ENCODE results near the gene YBEY.
"Not testable (repeated sequence)": the region's sequence is repeated elsewhere in the genome, so short reads cannot be mapped to it uniquely, and the experiment has no call there.

Gene YBEY

DNA sequence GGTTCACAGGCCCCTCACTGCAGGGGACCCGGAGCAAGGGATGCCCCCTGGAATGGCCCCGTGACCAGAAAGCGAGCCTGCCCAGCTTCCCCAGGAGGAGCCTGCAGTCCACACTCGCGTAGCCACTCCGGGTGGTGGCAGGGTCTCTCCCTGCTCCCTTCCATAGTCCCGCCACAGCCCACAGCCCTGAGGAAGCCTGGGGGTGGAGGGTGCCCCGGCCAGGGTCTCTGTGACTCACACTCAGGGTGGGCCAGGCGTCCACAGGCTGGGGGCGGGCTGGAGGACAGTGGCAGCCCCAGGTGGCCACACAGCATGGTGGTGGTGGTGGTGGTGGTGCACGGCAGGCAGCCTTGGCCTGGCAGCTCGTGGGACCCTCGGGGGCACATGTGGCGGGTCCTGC, 15.6 kb downstream of the YBEY start:
- DNase-seq (ENCODE audit: low read depth in 2 of 2): no peak

DNA sequence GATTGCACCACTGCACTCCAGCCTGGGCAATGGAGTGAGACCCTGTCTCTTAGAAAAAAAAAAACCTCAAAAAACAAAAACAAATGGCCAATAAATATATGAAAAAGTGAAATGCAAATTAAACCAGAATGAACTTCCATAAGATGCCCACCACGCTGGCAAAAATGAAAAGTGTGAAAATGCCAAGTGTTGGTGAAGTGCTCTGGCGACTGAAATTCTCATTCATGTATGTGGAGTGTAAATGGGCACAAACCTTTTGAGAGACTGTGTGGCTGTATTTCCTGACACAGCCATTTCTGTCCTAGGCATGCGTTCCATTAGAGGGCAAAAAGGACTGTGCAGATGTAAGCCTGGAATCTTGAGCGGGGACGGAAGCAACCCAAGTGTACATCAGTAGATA, 18.3 kb downstream of the YBEY start:
- DNase-seq (ENCODE audit: low read depth in 2 of 2): no peak

DNA sequence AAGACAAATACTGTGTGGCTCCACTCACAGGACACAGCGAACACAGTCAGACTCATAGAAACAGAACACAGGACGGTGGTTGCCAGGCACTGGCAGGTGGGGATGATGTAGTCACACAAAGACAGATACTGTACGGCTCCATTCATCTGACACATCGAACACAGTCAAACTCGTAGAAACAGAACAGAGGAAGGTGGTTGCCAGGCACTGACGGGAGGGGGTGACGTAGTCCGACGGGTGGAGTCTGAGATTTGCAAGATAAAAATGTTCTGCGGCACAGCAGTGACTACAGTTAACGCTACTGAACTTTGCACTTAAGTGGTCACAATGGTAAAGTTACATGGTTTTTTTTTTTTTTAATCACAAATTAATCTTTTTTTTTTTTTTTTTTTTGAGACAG, 18.8 kb downstream of the YBEY start:
- no peak for DNase-seq (ENCODE audit: low read depth in 2 of 2)

DNA sequence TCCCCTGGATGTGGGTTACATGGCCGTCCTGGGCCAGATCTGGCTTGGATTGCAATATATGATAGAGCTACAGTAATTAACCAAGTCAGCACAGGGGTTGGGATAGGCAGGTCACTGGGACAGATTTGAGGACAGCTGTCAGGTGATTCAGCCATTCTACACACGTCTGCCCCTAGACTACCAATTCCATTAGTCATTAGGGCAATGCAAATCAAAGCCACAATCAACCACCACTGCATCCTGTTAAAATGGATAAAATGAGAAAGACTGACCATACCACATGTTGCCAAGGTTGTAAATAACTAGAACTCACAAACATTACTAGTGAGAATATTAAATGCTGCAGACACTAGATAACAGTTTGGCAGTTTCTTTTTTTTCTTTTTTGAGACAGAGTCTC, 21.5 kb downstream of the YBEY start:
- no peak for DNase-seq (ENCODE audit: low read depth in 2 of 2)

DNA sequence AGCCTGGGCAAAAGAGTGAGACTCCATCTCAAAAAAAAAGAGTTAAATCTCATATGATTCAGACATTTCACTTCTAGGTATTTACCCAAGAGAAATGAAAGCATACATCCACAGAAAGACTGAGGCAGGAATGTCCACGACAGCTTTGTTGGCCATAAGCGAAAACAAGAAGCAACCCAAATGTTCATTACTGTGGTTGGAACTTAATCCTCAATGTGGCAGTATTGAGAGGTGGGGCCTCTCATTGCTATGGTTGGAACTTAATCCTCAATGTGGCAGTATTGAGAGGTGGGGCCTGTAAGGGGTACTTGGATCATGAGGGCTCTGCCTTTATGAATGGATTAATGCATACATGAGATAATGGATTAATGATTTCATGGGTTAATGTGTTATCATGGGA, 22.3 kb downstream of the YBEY start:
- DNase-seq (ENCODE audit: low read depth in 2 of 2): no peak

DNA sequence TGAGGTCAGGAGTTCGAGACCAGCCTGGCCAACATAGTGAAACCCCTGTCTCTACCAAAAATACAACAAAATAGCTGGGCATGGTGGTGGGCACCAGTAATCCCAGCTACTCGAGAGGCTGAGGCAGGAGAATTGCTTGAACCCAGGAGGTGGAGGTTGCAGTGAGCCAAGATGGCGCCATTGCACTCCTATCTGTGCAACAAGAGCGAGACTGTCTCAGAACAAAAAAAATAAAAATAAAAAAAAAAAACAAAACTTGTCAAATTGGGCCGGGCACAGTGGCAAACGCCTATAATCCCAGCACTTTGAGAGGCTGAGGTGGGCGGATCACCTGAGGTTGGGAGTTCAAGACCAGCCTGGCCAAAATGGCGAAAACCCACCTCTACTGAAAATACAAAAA, 24.1 kb downstream of the YBEY start:
- not testable (repeated sequence) for DNase-seq (ENCODE audit: low read depth in 2 of 2)

DNA sequence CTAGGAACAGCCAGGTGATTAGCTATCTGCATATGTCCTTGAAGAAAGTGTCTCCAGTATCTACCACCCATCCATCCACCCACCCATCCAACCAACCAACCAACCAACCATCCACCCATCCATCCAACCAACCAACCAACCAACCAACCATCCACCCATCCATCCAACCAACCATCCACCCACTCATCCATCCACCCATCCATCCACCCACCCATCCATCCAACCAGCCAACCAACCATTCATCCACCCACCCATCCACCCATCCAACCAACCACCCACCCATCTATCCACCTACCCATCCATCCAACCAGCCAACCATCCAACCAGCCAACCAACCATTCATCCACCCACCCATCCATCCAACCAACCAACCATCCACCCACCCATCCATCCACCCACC, 25.4 kb downstream of the YBEY start:
- DNase-seq (ENCODE audit: low read depth in 2 of 2): no peak

DNA sequence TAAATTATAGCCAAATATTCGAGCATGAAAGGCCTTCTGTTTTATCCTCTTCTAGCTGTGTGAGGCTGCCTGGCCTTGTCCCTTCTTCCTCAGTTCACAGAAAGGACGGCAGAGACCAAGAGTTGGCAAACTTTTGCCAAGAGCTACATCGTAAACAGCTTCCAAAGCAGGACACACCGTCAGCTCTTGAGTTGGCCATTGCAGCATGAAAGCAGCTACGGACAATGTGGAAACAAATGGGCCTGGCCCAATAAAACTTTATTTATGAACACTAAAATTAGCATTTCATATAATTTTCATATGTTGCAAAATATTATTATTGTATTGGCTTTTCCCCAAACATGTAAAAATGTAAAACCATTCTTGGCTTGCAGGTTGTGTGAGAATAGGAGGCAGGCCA, 26.8 kb downstream of the YBEY start:
- DNase-seq (ENCODE audit: low read depth in 2 of 2): no peak

DNA sequence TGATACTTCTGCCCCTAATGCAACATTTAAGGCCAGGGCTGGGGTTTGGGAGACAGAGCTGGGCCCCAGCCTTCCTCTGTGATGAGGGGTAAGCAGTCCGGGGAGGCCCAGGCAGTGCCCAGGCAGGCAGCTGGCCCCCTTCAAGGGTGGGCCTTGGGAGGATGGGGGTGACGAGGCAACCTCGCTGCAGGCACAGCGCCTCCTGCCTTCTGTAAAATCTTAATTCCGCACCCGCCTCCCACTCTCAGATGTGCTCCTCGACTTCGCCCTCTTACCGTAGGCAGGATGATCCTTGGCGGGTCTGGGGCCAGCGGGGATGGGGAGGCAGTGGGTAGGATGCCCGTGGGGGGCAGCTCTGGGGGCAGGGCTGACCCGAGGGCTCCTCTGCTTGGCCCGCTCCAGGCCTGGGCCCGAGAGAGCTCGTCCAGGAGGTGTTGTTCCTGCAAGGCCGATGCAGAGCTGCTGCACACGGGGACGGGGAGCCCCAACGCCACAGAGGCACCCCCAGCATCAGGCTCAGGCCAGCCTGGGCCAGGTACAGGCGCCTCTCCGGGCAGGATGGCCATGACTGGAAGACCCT, 28.4 kb downstream of the YBEY start:
- DNase-seq (ENCODE audit: low read depth in 2 of 2): no peak

DNA sequence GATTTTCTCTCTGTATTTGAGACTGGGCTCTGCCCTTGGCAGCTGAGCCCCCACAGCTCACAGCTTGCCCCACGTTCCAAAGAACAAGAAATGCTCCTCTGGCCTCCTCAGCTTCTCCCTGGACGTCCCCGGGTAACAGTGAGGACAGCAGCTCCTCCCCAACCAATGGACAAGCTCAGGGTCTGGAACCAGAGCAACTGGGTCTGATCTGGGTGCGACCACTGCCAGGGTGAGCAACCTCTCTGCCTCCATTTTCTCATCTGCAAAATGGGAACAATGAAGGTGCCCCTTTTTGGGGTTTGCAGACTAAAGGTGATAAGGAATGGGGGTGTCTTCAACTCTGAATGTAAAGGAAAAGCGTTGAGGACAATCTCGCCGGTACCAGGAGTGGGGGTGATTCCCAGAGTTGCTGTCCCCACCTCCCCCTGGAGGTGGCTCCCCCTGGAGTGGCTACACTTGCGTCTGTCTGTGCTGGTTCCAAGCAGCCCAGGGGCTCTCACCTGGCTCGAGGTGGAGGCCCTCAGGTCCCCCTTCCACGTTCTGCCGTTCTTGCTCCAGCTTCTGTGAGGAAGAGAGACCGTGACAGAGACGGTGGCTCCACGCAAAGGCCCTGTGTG, 30.7 kb downstream of the YBEY start:
- no peak for DNase-seq (ENCODE audit: low read depth in 2 of 2)

DNA sequence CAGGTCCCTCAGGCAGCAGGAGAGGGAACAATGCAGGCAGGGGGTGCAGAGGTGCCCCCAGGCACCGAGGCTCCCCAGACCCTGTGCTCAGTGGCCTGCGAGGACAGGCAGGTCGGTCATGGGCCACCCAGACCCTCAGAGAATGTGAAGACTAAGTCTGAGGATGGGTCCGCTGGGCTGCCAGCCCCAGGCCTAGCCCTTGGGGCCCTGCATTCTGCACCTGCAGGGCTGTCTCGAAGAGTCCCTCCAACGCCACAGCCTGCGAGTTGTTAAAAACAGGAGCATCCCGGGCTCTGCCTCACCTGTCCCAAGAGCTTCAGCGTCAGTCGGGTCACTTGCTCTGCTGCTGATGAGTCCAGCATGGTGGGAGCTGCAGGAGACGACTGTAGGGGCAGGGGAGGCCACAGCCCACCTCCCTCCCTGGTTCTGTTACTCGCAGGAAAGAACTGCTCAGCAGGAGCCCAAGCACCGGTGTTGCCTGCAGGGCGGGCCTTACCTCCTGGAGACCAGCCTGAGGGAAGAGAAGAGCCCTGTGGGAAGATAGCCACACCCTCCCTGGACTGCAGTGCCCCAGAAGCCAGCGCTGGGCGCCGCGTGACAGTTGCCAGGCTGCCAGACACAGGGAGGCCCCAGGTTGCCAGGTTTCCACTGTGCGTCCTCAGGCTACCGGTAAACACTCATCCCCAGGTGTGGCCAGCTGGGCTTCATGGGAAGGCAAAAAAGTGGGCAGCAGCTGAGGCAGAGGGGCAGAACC, 31.7 kb downstream of the YBEY start:
- no peak for DNase-seq (ENCODE audit: low read depth in 2 of 2)

DNA sequence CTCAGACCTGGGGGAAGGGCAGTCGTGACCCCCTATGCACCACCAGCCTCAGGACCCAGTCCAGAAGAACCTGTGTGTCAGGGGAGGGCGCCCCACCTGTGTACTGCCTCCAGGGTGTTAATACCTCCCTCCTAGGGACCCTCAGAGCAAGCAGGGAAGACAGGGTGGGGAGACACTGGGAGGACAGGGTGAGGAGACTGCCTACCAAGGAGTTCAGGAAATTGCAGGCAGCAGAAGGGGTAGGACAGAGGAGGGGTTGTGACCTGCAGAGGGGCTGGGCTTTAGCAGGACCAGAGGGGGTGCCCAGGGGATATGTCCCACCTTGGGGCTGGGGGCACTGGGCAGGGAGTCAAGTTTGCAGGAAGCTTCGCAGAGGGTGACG, 32.3 kb downstream of the YBEY start:
- DNase-seq (ENCODE audit: low read depth in 2 of 2): no peak

DNA sequence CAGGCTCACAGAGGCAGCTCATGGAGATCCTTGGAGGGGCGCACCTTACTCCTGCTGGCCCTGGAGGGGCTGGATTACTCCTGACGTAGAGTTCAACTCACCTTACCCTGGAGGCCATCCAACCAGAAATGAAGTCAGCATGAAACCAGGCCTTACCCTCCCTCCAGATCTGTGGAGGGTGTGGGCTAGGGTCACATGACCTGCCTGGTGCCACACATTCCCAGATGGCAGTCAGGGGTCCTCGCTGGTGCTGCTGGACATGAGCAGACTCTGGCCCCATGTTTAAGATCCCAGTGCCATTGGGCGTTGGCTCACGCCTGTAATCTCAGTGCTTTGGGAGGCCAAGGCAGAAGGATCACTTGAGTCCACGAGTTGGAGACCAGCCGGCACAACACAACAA, 33.0 kb downstream of the YBEY start:
- DNase-seq (ENCODE audit: low read depth in 2 of 2): no peak

DNA sequence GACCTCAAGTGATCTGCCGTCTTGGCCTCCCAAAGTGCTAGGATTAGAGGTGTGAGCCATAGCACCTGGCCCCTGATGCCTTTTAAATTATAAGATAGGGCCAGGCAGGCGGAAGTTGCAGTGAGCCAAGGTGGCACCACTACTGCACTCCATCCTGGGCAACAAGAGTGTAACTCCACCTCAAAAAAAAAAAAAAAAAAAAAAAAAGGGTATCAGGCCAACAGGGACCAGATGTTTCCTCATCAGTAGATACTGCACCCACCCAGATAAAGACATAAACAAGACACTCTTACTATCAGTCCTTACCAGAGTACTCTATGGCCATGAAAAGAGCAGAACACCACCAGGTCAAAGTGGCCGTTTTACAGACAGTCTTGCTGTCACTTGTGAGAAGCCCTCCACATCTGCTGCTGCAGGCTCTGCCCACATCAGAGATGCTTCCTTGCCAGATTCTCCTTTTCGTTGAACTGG, 34.2 kb downstream of the YBEY start:
- no peak for DNase-seq (ENCODE audit: low read depth in 2 of 2)

DNA sequence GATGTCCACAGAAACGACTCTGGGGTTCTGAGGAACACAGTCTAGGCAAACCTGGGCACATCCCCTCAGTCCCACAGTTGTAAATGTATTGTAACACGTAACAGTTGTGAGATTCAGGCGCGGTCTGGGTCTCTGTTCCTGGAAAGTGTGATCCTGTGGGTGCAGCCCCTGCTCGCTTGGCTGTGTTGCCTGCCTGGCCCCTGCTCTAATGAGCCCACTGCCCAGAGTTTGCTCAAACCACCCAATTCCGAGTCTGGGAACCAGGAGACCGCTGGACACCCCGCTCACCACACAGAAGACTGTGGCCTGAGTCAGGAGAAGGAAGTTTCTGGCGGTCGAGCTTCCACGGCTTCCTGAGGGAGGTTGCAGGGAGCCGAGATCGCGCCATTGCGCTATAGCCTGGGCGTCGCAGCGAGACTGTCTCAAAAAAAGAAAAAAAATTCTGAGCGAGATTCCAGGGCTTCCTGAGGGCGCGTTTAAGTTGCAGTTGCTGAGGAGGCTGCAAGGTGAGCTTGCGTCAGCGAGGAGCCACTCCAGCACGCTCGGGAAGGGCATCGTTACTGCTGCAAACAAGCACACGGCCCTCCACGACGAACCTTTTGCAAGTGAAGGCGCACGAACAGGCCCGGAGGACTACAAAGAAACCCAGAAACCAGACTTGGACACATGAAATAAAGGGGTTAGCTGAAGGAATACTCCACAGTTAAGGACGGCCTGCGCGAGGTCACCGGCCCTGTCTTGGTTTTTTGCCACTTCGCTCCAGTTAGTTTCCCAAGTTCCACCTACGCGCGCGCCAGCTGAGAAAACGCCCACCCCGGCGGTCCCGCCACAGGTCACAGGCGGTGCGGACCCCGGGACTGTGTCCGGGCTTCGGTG, 36.4 kb downstream of the YBEY start:
- no peak for DNase-seq (ENCODE audit: low read depth in 2 of 2)

DNA sequence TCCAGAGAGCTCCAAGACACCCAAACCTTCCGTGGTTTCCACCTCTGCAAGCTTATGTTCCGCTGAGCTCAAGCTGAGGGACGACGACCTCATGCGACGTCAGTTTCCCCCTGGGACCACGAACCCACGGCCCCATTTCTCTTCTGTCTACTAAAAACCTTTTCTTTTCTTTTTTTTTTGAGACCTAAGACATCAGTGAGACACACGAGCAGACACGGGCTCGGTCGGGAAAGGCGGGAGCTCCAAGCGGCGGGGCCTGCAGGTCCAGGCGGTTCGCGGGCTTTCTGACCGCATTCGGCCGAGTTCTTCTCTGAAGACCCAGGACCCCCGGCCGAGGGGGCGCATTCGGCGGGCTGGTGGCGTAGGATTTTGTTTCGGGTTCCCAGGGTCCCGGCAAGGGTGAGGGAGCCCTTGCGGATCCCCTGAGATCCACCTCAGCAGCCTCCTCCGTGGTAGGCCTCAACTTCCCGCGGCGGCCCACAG, 37.1 kb downstream of the YBEY start:
- no peak for DNase-seq (ENCODE audit: low read depth in 2 of 2)

DNA sequence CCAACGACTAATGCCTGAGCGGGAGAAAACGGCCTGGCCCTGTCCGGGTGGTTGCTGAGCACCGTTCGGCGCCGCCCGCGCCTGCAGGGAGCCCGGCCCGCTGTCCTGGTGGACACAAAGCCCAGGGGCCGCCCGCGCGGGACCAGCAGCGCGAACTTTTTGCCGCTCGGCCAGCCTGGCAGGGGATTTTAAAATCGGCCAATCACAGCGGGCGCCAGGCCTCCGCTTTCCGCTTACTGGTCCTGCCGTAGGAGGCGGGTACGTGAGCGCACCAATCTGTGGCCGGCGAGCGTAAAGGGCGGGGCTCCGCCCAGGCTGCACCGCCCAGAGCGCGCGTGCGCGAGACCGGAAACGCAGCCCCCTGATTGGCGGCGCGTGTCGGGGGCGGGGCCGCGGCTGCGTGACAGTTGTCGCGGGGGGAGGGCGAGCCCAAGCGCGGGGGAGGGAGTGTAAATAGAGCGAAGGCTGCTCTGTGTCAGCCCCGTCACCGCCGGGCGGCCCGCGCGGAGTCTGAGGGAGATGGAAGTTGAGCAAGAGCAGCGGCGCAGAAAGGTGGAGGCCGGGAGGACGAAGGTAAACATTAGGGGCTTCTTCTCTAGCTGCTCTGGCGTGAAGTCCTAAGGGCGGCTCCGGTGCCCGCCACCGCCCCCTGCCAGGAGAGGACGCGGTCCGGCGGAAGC, 37.7 kb downstream of the YBEY start, which contains the start of the genes C21orf58 and PCNT:
TSS of gene C21orf58 (minus strand) at position 161 of the 680 bp plus-strand sequence. CDS start 1,132 bp downstream, outside the sequence.
TSS of gene PCNT (plus strand) at position 447 of the 680 bp plus-strand sequence. CDS start at position 520, 73 bp downstream.
- peak; percentile 92 to 96 for DNase-seq (ENCODE audit: low read depth in 2 of 2)

DNA sequence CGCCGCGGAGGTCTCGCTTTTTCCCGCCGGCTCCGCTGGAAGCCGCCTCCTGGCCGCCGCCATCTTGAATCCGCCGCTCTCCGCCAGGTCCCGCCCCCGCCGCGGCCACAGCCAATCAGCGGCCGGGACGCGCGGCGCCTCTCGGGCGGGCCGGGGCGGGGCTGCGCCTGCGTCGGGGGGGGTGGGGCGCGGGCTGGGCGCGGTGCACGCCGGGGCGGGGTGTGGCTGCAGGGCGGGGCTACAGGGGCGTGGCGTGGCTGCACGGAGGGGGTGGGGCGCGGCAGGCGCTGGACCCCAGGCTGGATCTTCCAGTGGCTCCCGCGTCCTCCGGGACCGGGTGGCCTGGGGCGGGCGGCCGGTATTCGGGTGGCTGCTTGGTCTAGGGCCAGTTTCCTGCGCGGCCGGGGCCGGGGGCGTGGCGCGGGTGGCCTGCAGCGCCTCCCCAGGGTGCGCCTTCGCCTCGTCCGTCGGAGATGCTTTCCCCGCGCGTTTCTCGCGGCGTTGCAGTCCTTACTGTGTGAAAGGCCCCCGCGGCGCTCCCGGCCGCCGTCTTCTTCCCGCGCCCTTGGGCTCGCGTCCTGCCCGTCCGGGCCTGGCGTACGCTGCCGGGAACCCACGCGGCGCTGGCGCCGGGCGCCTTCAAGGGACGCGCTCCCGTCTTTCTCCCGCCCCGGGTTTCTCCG, 38.4 kb downstream of the YBEY start:
- DNase-seq (ENCODE audit: low read depth in 2 of 2): peak; percentile 81 to 84

DNA sequence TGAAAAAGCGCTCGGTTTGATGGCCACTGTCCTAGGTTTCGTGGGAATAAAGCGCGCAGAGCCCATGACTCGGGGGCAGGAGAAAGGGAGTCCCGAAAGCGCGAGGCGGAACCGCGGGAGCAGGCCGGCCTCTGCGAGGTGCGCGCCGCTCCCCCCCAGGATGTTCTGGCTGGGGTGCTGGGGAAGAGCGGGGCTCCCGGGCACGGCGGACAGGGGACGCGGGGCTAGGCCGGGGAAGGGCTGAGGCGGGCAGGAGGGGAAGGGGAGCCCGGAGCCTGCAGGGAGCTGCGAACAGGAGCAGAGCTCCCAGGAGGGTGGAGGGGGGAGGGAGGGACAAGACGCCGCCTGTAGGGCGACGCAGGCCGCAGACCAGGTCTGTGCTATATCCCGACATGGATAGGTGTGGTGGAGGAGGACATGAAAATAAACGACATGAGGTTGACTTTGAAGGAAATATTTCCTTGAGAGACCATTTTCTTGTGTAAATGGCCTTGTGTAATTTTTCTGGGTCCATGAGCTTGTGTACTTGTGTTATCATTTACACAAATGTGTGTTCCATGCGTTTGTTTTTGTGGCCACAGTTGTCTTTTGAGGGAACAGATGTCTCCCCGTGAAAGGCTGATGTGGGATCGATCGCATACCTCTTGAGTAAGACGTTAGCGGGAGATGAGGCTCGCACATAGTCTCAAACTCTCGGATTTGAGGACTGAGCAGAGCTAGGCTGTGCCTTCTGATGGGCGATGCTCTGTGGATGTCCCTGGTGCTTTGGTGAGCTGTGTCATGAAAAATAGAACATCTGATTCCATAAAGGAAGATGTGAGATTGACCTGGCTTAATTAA, 39.2 kb downstream of the YBEY start:
- peak in 1 of 2 donors; percentile 5 for DNase-seq (ENCODE audit: low read depth in 2 of 2)

Measured in stimulated activated CD4-positive, alpha-beta T cell treated with anti-CD3 and anti-CD28 coated beads, Interleukin-1b, Interleukin-23, amount 100 ng/mL, for 1 hour (primary cell).